ENCODE results near the gene UBA3.
A peak's percentile ranks its signal among the peaks of the same experiment; 100 is the strongest.

UBA3 gene

GRCh38 chr3:69065318-69065964, 14.7 kb downstream of the UBA3 start:
- peak in 1 of 2 donors; percentile 56 for DNase-seq

DNA sequence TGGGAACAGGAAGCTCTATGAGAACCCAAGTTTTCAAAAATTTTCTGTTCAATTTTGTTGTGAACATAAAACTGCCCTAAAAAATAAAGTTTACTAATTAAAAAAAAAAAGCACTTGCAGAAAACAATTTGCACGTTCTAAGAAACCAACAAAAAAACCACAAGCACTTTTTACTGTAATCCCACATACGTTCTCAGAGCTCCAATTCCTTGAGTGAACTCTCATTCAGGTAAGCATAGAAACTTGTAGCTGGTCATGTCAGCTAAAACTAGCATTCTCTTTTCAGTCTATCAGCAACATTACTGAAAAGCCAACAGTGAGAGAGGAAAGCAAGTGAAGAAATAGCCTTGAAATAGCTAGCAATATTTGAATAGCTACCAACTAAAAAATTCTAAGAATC, 16.5 kb downstream of the UBA3 start:
- peak in 1 of 2 donors; percentile 57 for DNase-seq

GRCh38 chr3:69059688-69060087, 20.5 kb downstream of the UBA3 start:
- DNase-seq, result no peak

DNA sequence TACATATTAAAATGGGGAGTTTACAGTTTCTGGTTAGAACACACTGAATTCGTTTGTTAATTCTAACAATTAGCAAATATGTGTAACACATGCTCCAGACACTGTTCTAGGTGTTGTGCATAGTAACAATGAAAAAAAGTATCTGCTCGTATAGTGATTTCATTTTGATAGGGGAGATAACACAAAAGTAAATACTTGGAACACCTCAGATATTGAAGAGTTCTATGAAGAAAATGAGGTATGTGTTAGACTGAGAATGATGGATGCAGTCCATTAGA, 21.3 kb downstream of the UBA3 start:
- DNase-seq, result no peak

- DNase-seq, result peak in 1 of 2 donors; percentile 54
These were observed 21.8 kb downstream of the UBA3 start for GRCh38 chr3:69058180-69058946.

GRCh38 chr3:69052472-69052898, 27.7 kb downstream of the UBA3 start:
- DNase-seq, result no peak

DNA sequence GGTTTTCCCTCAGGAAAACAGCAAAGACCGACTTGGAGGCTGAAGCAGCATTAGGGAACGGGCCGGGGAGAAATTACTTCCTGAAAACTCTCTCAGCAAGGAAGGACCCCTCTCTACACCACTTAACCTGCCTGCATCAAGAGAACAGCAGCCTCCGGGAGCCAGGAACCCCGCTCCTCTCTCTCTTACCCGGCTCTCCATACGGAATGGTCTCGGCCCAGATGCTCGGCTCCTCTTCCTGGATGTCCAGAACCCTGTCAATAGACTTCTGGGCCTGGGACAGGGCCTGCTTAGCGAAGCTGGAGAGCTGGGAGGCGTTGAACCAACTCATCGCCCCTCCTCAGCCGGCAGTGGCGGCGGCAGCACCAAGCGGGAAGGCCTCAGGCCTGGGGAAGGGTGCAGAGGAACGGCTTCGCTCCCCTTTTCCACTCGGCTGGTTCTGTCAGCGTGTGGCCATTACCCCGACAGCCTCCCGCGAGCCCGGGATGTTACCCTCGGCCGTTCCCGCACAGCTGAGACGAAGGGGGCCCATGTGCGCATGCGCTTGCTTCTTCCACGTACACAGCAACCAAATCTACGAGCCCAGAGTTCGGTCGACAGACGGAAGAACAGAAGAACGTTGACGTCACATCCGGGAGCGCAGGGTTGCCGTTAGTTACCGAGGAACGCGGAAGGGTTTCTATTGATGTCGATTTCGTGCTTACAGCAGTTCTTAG, 28.3 kb downstream of the UBA3 start, which contains the start of gene TMF1:
Gene TMF1, minus strand, starts transcription at position 578 of the 716 bp plus-strand sequence. Its CDS starts 247 bp downstream, at position 331.
- peak; percentile 98 for DNase-seq

DNA sequence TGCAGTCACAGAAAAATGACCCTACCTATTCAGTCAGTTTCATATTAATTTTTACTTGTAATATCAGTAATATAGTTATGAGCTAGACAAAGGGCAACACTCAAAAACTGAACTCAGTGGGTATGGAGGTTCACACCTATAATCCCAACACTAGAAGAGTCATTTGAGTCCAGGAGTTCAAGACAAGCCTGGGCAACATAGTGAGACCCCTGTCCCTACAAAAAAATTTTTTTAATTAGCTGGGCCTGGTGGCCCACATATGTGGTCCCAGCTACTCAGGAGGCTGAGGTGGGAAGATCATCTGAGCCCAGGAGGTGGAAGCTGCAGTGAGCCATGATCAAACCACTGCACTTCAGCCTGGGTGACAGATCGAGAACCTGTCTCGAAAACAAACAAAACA, 31.2 kb downstream of the UBA3 start:
- DNase-seq, result no peak

- no peak for DNase-seq
These were observed 35.6 kb downstream of the UBA3 start for GRCh38 chr3:69044608-69045007.

GRCh38 chr3:69033470-69033869, 46.7 kb downstream of the UBA3 start:
- DNase-seq, result peak in 1 of 2 donors; percentile 29

GRCh38 chr3:69032737-69033136, 47.4 kb downstream of the UBA3 start:
- no peak for DNase-seq

- DNase-seq, result no peak
These were observed 48.0 kb downstream of the UBA3 start for GRCh38 chr3:69032142-69032541.

DNA sequence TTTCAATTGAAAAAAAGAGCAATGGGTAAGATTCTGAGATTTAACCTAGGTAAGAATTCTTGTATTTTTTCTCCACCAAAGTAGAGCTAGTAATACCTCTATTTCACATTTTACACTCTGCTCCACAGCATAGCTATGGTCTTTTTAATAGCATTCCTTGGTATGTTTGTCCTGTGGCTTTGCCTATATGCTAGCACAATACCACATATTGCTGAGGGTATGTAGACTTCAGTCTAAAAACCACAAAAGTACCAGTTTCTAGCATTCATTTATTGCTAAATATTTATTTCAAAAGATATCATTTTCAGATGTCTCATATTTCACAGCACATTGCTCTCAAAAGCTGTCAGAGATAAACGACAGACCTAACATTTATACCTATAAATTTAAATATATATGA, 48.5 kb downstream of the UBA3 start:
- DNase-seq, result no peak

GRCh38 chr3:69020857-69021256, 59.3 kb downstream of the UBA3 start:
- no peak for DNase-seq

DNA sequence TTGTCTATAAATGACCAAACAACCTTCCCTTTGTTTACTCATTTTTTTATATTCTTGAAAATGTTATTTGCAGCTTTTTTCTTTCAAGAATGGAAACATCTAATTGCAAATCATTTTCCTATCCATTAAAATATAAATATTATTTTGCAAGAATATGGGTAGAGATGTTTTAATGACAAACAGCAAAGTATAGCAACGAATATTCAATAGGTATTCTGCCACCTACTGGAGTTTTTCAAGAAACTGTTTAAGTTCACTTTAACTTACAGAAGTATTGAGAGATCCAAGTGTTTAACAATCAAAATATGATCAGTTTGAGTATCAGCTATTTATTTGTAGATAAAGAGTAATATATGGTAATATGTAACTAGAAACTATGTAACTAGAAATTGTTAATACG, 59.7 kb downstream of the UBA3 start:
- peak in 1 of 2 donors; percentile 24 for DNase-seq

- no peak for DNase-seq
These were observed 63.3 kb downstream of the UBA3 start for GRCh38 chr3:69016901-69017300.

- no peak for DNase-seq
These were observed 64.1 kb downstream of the UBA3 start for GRCh38 chr3:69016102-69016501.

DNA sequence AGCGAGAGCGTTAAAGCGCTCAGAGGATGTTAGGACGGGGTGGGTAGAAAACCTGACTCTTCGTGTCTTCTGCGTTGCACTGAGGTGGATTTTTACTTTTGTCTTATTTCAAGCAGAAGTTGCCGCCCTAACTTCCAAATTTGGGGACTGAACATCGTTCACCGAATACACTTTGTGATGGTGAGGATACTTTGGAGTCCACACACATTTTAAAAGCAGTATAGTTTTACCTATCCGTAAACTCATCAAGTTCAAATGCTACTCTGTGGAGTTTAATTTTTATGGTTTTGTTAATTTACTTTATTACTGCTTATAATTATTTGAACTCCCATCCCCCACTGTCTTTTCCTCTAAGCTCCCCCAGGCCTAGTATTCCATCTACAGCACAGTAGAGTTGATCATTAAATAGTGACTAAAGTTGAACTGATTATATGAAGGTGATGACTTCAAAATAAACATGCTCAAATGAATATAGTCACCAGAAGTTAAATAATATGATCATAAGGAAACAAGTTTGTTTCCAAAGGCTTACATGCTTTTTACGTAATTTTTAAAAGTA, 66.1 kb downstream of the UBA3 start:
- DNase-seq, result no peak

GRCh38 chr3:69013253-69014021, 66.7 kb downstream of the UBA3 start, which contains the start of gene EOGT:
Gene EOGT (minus strand): TSS chr3:69013684. CDS start chr3:69009846, 3,838 bp downstream.
- peak; percentile 74 to 86 for DNase-seq

GRCh38 chr3:69012800-69013252, 67.3 kb downstream of the UBA3 start:
- DNase-seq, result peak; percentile 17 to 38

- no peak for DNase-seq
These were observed 67.9 kb downstream of the UBA3 start for GRCh38 chr3:69012100-69012799.
